Hematopoietic multipotent progenitor cell treated with erythropoietin and hydrocortisone succinate and interleukin-3 and kit ligand, for 6 days (in vitro differentiated cells): ENCODE results near the gene ABLIM2.

Experiments
- DNase-seq: peaks from one replicate; pipeline ENCODE4 v3.0.0-alpha.2; 2015

Gene ABLIM2

DNA sequence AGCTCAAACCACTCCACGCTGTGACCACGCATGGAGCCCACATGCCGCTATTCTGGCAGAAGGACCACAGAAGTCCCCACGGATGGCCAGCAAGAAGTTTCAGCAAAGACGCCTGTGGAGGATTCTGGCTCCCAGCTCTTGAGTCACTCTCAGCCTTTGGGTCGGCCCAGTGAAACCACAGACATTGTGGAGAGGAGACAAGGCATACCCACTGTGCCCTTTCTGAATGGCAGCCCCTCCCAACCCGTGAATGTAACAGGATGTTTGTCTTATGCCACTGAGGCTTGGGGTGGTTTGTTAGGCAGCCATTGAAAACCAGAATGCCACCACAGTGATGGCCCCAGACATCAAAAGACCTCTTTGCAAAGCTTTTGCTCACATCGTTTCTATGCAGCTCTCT lies 42.7 kb downstream of the ABLIM2 start:
- no peak for DNase-seq

DNA sequence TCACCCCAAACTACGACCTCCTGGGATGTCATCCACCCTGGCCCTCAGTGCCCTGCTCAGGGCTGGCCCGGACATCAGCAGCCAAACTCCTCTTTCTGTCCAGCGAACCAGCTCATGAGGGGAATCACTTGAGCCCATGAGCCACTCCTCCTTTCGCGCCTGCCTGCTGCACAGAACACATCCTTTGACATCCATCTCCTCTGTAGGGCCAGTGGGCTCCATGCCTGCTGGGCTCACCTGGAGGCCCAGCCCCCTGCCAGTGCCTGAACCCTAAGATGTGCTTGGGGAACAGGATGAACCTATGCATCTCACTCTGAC lies 43.5 kb downstream of the ABLIM2 start:
- DNase-seq = no peak

DNA sequence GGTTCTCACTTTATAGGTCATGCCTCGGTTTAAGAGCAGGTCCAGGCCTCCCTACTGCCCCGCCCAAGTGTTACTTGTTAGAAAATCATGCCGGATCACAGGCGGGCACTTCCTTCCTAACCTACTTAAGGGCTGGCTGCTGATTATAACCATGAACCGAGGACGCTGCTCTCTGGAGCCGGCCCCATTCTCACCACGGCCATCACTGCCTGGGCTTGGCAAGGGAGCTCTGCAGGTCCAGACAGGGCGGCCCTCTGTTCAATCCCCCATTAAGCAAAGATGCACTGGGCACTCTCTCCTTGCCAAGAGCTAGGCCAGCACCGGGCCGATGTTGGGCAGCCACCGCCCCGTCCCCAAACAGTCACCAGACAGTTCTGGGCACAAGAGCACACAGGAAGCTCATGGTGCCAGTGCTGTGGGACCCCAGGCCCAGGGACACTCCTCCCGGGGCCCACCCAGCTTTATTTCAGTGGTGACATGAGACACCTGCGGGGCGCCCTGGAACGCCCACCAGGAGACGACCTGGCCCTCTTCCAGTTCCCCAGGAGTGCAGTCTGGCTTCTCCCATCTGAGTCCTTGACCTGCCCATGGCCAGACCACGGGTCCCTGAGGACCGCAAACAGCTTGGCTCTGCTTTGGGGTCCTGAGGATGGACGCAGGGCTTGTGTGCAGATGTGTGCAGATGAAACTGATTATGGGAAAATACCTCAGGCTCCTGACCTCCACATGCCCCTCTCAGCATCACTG lies 44.0 kb downstream of the ABLIM2 start:
- DNase-seq = no peak

DNA sequence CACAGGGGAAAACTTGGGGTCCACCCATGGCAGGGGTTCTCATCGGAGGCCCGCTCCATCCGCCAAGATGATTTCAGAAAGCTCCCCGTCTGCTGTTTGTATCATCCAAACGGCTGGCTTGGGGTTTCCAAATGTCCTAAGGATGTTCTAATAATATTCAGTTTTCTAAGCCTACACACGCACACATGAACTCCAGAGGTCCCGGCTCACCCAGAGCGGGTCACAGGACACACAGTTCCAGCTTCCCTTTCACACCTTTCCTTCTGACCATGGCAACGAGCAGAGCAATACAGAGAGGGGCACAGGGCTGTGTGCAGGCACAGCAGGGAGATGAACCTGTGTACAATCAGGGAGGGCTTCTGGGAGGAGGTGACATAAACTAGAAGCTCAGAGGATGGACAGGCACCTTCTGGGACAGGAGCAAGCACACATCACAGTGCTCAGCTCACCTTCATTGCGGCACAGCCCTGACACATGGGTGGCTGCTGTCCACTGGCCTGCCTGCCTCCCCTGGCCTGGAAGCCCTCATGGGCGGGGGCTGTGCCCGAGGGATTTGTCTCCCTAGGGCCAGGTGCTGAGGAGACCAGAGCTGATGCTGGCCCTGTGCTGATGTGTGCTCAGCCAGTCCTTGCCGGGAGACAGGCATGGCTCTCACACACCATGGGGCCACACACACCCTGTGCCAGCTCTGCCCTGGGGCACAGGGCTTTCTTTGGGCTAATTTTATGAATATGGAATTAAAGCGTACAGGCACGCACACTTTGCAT lies 44.8 kb downstream of the ABLIM2 start:
- DNase-seq = no peak

DNA sequence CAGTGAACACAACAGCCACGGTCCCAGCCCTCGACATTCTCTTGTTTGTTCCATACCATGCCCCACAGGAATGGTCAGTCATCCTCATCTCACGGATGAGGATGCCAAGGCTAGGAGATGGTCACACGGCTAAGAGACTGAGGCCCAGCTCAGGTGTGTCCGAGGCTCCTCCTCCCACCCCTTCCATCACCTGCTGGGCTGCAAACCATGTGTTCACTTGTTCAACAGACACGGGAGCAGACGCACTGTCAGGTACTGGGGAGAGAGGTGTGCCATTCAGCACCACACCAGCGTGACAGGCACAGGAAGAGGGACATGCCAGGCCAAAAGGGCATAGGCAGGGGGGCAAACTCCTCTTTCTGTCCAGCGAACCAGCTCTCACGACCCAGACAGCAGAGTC lies 45.9 kb downstream of the ABLIM2 start:
- no peak for DNase-seq

DNA sequence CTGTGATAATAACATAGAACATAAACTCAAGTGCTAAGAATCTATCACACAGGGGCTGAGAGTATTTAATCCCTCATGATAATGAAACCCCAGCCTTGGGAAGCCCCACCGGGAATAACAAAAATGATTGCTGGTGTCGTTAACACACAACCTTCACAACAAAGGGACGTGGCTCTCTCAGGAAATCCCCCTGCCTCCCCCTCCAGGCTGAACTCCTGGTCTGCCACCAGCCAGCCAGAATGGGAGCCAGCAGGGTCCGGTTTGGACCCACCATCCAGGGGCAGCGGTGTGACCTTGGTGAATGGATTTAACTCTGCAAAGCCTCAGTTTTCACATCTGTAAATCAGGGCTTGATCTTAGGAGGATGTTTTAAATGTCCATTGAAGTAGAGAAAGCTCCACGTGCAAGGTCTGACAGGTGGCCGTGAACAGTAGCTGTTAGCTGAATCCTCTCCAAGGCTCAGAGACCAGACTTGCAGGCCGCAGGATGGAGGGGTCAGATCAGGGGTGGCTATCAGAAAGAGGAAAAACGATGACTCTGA lies 46.5 kb downstream of the ABLIM2 start:
- no peak for DNase-seq

DNA sequence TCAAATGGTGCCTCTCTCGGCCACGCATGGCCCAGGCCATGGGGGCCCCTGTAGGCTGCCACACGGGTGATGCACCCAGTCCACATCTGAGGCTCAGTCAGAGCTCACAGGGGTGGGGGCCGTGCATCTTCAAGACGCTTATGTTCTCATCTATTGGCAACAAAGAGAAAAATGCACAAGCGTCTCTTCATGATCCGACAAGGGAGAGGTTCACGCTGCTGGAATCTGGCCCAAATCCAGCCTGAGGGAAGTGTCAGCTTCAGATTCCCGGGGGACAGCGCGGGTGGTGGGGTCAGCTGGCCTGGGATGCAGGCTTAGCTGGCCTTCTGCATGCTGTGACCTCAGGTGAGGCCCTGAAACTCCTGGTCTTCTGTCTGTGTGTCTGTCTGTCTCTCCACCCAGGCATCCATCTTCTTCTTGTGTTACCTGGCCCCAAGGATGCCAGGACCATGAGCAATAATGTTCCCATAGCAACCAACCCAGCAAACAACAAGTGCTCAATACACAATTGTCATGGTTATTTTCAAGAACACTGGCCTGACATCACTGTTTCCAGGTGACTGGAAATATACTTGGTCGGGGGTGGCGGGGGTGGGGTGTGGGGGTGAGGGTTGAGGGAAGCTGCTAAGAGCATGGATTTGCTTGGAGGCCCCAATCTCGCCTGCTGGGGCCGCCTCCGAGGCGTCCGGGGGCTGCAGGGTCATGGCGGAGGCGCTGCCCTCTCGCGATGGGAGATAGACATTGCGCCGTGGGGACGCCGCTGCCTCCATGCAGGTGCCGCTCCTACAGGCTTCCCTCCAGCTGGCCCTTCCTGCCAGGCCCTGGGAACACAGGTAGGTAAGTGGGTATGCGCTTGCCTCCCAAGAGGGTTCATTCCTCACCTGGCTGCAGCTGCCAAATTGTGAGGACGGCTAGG lies 48.3 kb downstream of the ABLIM2 start:
- peak; percentile 23 for DNase-seq

DNA sequence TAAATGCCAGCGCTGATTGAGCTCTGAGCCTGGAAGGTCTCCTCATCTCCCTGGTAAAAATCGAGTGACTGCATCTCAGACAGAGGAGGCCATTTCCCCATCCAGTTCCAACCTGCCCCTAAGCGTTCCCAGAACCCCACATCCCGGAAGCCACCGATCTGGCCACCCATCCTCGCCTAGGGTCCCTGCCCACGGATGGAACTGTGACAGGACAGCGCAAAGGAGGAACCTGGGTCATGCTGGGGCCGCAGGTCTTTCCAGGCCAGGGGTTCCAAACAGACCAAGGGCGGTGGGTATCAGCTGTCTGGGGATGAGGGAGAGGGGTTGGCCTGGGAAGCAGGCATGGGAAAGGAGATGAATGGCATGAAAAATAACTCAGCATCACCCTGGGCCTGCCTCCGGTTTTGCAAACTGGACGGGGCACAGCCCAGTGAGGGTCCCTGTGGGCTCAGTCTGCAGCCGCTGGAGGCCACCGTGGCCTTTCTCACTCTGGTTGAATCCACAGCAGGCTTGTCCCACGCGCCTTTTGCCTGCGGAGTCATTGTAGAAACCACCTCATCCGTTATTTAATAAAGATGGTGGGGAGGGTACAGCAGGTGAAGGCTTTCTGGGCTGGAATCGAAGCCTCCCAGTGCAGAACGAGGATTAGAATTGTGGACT lies 49.1 kb downstream of the ABLIM2 start:
- no peak for DNase-seq

DNA sequence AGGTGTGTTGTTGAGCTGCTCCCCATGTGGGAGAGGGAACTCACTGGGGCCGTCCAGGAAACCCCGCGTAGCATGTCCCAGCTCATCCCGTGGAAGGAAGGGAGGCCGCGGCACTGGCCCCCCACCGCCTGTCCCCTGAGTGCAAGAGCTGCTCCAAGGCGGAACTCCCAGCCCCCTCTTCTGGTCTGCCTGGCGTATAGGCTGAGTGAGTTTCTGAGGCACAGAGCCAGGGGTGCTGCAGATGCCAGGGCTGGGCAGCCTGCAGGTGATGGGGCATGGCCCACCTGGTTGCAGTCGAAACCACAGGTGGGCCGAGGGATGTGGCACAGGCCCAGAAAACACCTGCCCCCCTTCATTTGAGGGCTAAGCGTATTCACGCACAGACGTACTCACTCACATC lies 49.6 kb downstream of the ABLIM2 start:
- DNase-seq = no peak

DNA sequence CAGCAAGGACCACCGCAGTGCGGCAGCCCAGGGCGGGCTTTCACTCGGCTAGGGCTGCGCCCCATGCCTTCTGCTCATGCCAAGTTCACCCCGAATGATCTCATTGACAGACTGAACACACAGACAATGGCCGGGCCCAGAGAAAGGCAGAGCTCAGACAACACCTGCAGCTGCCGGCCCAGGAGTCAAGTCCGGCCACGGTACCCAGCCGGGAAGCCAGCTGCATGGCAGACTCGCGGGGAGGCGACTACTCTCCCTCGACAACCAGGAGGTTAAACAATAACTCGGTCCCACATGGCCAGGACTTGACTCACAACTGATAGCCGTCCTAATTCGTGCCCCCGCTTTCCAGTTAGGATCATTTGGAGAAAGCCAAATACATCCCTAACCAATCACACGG lies 50.4 kb downstream of the ABLIM2 start:
- DNase-seq = no peak

DNA sequence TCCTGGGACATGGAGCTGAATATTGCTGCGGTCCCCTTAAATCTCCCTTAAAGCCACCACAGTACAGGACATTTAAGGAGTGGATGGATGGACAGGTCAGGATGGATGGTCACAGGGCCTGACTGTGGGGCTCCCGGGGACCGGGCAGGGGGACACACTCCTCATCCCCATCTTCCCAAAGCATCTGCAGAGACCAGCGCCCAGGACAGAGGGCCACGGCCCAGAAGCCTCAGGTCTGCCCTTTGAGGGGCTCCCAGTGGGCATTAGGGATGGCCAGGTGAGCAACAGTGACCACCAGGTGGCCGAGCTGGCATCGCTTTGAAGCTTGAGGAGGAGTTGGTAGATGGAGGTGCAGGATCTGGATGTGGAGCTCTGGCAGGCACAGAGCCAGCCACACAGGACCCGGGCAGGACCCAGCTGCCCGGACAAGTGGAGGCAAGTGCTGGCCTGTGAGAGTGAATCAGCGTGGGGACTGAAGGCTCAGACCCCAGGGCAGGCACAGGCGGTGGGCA lies 51.4 kb downstream of the ABLIM2 start:
- no peak for DNase-seq

DNA sequence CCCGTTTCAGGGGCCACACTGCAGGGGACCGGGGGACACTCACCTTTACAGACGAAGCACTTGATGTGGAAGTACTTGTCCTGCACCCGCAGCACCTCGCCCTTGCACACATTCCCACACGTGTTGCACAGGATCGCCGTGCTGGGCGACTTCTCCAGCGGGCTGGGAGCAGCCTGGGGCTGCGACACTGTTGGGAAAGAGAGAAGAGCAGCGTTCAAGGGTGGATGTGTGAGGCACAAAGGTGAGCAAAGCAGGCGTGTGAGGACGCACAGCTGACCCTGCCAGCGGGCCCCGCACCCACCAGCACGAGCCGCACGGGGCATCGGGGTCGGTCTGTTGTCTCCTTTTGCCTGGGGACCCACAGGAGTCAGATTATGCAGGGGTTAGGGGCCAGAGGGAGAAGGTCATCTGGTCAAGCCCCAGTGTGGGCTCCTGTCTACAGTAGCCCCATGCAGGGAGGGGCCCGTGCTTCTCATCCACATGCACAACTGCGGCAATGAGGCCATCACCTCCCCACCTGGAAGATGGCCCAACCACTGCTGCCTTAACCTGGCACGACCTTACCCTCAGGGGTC lies 52.1 kb downstream of the ABLIM2 start:
- DNase-seq = no peak

DNA sequence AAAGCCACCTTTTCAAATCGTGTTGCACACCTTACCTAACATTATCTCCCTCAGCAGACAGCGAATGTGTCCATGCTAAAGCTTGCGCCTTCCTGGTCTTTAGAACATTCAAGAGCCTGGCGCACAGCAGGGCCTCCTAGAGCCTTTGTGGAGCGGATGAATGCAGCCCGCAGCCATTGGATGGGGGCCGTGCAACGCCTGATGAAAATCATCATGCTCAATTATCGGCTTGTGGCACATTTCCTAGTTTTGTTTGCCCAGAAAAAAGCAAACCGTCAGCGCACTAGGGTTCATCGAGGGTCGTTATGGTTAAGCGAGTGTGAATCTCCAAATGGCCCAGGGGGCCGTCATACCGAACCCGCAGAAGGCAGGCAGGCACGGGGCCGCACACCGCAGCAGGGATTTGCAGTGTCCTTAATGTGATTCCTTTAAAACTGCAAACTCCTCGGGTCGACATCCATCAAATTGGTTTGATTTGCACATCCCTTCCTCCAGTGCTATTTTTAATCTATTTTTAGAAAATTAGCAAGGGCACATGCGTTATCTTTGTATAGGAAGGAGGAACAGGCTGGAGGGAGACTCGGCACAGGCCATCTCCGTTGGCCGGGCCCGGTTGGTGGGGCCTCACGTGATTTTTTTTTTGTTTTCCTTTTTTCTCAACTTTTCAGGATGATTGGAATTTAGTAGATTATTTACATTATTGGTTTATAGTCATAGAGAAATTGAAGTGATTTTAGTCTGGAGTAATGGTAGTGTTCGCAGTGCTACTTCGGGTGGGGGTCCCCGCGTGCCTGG lies 53.1 kb downstream of the ABLIM2 start:
- no peak for DNase-seq

DNA sequence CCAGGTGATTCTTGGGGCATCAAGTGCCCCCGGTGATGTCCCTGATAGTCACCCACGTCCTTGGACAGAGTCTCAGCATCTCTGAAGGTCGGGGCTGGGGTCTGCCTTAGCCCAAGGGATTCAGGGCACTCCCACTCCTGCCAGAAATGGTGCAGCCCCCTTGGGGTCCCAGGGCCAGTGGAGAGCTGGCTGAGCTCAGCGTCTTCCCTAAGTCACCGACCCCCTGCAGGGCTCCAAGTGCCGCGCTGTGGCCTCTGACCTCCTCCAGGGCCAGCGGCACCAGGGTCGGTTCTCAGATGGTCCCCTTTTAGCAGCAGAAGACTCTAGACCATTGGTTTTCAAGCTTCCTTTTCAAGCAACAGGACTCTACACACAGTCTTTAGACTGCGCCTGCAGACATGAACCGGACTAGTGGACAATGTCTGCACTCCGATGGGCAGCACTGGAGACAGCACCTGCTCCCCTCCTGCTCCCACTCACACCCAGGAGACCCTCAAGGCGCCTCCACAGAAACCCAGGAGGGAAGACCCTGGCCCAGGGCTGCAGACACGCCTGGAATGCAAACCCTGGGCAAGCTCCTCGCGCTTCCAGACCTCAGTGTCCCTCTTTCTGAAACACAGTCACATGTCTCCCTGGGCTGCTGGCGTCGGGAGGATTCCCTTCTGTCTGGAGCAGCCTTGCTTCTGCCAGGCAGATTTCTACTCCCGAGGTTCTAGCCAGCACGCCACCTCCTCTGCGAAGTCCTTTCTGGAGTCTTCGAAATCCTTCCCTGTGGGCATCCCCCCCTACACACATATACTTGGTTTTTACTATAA lies 53.9 kb downstream of the ABLIM2 start:
- no peak for DNase-seq

DNA sequence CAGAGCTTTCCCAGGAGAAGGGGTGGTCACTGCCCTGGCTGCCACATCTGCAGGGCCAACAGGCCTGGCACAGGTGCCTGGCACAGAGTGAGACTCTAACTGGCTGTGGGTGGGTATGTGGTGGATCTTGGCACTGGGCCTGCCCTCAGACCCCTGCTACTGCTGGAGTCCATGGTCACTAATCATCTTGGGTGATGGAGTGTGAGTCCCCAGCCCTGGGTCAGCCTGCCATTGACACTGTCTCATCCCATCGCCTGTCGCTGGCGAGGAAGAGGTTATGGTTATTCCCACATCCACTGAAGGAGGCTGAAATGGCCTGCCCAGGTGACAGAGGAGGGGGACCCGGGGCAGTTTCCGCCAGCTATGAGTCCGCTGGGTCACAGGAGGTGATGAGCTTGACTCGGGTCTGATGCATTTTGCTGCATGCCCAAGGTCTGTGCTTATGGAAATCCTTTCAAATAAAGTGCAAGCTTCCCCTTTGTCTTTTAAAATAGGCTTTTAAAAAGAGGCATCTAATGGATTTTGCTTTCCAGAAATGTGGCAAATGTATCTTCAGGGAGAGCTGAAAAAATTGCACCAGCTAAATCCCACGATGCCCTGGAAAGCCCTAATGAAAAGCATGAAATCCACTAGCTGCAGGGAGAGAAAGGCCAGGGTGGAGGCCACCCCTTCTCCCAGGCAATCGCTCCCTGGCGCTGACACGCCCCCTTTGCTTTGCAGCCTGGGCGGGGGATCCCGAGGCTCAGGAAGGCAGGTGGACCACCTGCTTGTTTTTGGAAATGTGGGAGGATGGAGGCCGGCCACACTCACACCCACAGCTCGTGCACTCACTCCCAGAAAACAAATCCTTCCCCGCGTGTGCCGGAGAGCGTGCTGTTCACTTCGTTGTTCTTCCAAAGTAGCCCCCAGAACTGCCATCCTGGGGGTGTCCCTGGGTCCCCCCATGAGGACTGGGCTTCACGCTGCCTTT lies 54.9 kb downstream of the ABLIM2 start:
- no peak for DNase-seq

DNA sequence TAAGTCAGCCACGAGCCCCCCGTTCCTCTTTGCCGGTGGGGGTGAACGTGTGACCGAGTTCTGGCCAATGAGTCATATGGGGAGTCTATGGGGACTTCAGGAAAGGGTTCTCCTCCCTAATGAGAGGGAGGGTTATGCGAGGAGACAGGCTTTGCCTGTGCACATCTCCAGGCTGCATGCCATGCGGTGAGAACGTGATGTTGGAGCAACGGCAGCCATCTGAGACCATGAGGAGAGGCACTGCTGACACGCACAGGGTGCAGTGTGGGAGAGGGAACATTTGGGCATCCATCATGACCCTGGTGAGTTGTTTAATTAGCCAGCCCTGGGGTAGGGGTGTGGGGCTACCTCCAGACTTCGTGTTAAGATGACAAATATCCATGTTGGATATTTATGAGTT lies 55.8 kb downstream of the ABLIM2 start:
- DNase-seq = no peak

DNA sequence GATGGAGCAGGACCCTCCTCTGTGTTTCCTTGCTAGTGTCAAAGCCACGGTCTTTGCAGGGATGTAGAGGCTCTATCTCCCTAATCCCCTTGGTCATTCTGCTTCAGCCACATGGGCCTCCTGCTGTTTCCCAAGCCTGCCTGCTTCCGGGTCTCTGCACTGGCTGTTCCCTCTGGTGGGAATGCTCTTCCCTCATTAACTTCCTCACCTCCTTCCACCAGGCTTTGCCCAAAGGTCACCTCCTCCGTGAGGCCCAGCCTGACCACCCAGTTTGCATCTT lies 56.6 kb downstream of the ABLIM2 start:
- DNase-seq = no peak

DNA sequence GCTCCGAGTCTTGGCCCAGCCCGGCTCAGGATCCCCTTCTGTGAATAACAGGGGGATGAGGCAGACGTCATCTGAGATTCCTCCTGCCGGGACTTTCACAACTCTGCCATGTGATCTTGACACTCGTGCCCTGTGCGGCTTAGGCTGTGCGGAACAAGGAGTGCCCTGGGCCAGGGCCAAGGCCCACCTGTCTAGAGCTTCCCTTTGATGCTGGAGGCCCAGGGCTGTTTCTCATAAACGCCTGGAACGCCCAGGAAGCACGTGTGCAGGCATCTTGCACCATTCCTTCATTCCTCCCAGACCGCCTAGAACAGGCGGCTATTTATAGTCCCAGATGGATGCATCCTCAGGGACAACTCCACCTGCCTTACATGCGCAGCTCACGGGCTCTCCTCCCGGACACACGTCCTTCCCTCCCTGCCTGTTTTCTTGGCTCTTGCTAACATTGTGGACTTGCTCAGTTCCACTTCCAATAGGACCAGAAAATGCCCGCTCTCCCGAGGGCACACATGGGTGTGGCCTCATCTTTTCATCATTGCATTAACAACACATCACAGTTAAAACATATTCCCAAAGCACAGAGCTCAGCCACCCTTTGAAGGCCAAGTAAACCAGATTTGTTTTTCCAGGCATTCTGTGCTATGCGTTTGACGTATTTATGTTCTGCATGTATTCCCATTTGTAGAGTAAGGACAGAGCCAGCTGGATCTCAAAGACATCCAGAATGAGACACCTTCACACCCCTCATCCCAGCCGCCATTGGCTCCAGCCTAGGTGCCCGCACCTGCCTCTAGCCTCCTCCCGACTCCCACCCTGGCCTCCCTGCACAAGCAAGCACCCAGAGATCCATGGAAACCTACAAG lies 57.2 kb downstream of the ABLIM2 start:
- DNase-seq = no peak
